GM10847 (cell line): ENCODE results near the gene CTDSPL.

Experiments used
- POLR2A ChIP-seq: IDR thresholded peaks from 2 replicates; pipeline ENCODE4 v1.6.1; 2011; ENCODE audit not compliant: insufficient read length; ENCODE audit errors: extremely low read depth

The CTDSPL gene

DNA sequence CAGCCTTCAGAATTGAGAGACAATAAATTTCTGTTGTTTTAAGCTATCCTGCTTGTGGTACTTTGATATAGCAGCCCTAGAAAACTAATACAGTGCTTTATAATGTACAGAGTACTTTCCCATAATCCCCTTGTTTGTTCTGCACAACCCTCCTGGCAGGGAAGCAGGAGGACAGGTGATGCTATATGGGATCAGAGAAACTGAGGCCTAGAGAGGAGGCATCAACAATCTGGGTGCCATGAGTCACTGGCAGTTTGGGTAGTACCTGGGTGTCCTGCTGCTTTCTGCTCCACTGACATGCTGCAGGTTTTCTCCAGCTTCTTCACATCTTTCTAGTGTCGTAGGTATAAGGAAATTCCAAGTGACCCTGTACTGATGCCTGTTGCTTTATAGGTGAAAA, 55.0 kb downstream of the CTDSPL start:
- no peak for TF ChIP-seq POLR2A

DNA sequence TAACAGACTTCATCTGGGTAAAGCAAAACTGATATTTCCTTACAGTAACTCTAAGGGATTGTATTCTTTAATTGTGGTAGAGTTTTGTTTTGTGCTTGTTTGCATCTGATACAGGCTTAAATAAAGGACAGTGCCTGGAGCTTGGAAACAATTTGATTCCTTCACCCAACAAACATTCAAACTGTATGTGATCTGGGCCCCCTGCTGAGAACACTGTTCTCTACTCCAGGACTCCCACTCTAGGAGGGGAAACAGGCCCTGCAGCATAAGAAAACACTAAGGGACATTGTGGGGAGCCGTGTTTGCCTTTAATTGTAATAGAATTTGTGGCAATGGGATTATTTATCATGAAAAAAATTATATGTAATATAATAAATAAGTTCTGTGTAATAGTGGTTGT, 56.9 kb downstream of the CTDSPL start:
- TF ChIP-seq POLR2A, result no peak

DNA sequence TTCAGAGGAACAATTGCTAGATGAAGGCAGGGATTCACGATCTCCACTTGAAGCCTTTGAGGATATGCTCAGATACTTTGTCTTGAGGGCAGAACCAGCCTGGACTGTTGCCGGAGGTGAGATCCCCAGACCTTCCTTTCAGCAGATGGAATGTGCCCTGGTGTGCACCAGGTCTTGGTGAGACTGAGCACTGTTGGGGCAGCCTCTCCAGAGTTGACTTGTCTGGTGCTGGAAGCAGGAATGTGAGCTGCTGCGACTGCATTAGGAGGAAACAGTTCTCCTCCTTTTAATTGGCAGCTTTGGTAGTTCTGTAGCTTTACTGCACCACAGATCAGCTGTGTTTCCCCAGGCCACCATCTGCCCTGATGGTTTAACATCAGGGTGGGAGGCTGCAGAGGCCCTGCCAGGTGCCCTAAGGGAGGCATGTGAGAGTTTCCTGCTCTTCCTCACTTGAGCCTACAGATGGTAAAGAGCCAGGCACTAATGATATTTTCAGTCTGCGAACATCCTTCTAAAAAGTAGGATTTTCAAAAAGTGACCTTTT, 58.5 kb downstream of the CTDSPL start:
- TF ChIP-seq POLR2A, result no peak

DNA sequence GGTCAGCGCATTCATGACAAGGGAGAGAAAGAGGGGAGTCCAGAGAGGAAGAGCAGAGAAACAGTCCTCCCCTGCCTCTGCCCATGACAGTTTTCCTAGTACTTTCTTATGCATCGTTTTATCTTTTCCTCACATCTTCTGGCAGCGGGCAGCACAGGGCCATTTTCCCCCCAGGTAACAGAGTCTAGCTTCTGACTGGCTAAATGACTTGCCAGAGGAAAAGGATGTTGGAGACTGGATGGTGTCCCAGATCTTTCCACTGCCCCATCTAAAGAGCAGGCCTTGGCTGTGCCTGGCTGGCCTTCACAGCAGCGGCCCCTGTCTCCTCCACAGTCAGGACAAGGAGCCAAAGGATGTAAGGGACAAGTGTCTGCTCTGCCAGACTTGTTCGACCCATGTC, 59.3 kb downstream of the CTDSPL start:
- TF ChIP-seq POLR2A, result no peak

DNA sequence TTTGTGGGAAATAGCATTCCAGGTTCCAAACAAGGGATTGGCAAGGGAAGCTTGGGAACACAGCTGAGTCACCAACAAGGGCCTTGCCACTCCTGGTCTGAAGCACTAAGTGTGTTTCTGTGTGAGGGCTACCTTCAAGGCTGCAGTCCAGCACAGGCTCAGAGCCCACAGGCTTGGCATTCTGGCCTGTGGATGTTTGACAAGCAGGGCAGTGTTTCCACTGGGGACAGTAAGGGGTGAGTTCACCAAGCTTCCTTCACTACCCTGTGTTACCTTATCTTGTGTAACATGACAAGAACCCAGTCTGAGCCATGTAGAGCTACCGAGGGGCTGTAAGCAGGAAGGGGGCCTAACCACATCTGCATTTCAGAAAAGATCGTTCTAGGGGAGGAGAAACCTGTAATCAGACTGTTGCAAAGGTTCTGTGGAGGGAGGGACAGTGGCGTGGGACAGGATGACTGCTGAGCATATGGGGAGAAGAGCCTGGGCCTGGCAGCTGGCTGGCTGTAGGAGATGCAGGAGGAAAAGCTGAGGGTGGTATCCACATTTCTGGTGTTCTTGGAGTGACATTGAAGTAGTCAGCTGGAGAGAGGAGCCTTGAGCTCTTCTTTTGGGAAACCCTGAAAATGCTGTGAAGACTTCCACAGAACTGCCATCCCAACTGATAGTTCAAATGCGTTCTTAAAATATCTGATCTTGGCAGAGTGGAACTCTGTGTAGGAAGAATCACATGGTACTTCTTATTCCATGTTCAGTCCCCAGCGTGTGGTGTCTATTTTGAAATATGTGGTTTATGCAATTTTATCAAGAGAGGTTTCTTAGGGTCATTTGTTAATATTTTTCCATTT, 61.3 kb downstream of the CTDSPL start:
- TF ChIP-seq POLR2A, result no peak

DNA sequence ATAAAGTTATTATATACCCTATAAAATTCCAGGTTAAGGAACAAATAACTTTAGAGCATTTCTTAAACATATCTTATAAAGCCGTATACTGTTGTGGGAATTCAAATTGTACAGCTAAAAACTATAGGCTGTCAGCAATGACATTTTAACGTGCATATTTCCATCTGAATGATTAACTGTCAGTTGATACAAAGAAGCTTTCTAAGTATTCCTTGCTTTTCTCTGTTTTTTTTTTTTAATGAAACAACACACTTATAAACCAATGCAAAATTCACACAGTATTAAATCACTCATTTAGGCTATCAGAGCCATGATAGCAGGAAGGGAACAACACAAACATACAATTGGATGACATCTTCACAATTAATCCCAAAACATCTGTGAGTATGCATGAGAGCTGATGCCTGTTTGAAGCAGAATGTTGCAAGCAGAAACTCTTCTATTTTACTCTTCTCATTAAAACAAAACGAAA, 61.9 kb downstream of the CTDSPL start:
- no peak for TF ChIP-seq POLR2A

DNA sequence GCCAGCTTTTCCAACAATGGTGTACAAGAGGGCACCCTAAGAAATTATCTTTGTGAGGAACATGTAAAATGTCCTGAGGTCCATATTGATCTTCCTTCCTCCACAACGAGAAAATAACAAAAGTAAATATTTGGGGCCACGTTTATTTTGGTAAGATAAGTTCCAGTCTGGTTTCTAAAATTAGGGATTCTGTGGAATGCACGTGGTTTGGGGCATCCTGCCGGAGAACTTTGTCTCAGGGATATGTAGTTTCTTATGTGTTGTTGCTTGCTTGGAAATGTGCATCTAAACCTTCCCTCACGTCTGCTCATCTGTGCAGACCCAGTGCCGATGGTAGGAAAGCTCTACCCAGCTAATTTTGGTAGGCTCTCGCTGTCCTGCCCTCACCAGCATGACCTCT, 62.8 kb downstream of the CTDSPL start:
- no peak for TF ChIP-seq POLR2A

DNA sequence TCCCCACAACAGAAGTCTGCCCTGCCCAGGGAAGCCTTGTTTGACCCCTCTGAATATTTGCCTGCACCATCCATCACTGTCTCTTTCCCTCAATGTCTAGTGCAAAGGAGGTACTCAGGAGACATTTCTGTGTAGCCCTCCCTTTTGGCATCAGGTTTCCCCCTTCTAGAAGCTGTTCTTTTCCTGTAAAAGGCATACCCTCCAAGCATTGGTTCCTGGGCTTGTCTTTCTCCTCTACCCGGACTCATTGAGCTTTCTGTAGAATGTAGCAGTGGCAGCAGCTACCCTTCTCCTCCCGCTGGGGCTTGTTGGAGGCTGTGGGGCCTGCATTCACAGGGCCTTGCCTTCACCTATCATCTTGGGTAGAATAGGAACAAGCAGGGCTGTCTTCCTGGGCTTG, 63.5 kb downstream of the CTDSPL start:
- TF ChIP-seq POLR2A, result no peak

DNA sequence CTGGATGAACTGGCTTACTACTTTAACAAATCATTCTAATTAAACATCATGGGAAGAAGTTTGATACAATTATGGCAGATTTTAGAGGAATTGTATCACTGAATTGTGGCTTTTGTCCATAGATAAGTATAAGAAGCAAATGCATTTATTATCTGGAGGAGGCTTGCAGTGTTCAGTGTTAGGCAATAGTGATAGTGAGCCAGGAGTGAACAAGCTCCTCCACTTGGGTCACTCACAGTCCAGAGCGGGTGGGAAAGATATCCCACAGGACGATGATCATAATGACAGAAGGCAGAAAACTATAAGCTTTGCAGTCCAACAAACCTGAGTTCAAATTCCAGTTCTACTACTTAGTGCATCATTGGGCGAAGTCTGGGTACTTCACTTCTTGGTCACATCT, 64.9 kb downstream of the CTDSPL start:
- TF ChIP-seq POLR2A, result no peak

DNA sequence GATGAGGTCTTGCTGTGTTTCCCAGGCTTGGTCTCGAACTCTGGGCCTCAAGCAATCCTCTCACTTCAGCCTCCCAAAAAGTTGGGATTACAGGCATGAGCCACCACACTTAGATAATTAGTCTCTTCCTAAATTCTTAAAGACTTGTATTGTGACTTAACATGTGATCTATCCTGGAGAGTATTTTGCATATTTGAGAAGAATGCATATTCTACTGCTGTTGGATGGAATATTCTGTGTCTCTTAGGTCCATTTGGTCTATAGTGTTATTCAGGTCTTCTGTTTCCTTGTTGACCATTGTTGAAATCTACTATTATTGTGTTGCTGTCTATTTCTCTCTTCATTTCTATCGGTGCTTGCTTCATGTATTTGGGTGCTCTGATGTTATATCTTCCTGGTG, 68.8 kb downstream of the CTDSPL start:
- no peak for TF ChIP-seq POLR2A

DNA sequence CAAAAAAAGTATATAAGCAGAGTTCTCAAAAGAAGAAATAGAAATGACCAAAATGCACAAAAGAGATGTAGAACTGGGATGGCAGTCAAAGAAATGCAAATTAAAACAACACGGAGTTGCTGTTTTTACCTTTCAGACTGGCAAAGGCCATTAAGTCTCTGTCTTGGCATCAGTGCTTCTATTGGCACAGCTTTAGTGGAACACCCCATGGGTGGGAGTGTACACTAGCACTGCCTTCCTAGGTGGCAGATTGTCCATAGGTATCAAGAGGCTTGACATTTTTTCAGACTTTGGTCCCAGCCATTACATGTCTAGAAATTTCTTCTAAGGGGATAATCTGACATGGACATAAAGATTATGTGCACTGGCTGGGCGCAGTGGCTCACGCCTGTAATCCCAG, 70.8 kb downstream of the CTDSPL start:
- TF ChIP-seq POLR2A, result no peak

DNA sequence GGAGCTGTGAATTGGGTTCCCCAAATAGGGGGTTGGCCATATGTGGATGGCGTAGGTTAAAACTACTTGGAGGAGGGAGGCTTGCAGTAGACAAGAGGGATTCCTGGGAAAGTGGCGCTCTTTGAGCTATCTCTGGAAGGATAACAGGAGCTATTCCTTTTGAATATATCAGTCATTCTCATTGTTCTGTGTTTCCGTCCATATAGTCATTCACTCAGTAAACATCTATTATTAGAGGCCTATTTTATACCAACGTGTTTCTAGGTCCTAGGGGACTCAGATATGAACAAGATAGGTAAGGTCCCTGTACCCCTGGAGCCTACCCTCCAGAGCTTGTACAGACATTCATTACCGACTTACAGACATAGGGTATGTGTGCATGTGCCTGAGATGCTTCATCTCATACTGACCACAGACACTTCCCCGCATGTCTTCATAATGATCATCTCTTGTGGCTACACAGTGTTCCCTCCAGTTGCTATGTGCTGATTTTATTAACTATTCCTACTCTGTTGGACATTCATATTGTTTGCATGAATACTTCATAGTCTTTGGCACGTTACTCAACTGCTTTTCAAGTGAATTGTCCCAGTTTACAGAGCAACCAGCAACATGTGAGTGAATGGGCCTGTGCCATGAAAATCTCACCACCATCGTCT, 73.1 kb downstream of the CTDSPL start:
- TF ChIP-seq POLR2A, result no peak

DNA sequence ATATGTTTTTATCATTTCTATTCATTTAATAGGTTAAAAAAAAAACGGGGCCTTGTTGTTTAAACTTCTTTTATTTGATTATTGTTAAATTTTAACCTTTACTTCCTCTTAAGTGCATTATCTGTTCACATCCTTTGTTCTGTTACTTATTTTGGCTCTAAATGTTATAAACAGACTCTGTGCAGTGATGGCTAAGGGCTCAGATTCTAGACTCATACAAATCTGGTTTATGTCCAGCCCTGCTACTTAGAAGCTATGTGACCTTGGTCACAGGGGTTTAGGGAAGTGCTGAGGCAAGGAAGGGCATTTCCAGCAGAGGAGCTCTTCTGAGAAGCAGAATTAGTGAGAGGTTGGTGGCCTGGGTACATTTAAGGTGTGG, 73.6 kb downstream of the CTDSPL start:
- no peak for TF ChIP-seq POLR2A

DNA sequence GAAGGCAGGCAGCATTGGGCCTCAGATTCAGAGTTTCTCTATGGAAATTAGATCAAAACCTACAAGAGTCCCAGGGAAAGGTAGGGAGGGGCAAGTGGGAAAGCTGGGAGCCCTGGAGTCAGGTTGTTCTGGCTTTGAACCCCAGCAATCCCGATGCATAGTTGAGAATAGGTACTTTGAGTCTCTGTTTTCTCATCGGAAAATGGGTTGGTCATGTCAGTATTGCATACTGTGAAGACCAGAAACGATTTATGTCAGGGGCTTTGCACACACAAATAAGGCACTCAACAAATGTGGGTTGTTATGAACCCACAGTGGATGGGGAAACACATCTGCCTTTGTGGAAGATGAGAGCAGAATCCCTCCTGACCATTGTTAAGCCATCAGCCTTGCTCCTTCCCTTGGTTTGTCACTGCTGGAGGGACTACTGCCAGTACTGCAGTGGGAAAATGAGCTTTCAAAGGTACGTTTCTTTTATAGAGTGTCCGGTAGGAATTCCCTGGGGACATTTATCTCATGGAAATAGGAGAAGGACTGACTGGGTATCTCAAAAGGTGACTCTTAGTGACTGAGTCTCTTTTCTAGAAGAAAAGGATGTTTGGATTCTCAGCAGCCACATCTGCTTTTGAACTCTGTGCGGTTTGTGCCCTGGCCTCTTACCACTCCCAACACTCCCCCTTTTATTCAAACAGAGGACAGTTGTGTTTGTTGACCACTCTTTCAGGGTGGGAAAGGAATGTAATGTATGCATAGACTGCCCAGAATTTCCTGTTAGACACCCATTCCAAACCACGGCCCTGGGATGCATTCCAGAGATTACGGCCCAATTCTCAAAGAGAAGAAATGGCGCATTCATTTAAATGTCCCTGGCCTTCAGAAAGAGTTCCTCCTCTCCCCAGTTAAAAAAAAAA, 74.3 kb downstream of the CTDSPL start:
- no peak for TF ChIP-seq POLR2A

DNA sequence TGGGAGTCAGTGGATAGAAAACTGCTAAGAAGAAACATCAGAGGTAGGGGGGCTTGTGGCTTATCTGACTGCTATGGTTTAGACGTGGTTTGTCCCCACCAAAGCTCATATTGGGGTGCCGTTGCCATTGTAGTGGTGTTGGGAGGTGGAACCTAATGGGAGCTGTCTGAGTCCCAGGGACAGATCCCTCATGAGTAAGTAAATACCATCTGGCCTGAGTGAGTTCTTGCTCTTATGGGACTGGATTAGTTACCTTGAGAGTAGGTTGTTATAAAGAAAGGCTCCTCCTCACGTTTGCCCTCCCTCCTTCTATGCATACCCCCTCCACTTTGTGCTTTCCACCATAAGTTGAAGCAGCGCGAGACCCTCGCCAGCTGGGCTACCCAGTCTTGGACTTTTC, 75.5 kb downstream of the CTDSPL start:
- TF ChIP-seq POLR2A, result no peak
